ENCODE results near the gene HOXA6.

HOXA6 gene

DNA sequence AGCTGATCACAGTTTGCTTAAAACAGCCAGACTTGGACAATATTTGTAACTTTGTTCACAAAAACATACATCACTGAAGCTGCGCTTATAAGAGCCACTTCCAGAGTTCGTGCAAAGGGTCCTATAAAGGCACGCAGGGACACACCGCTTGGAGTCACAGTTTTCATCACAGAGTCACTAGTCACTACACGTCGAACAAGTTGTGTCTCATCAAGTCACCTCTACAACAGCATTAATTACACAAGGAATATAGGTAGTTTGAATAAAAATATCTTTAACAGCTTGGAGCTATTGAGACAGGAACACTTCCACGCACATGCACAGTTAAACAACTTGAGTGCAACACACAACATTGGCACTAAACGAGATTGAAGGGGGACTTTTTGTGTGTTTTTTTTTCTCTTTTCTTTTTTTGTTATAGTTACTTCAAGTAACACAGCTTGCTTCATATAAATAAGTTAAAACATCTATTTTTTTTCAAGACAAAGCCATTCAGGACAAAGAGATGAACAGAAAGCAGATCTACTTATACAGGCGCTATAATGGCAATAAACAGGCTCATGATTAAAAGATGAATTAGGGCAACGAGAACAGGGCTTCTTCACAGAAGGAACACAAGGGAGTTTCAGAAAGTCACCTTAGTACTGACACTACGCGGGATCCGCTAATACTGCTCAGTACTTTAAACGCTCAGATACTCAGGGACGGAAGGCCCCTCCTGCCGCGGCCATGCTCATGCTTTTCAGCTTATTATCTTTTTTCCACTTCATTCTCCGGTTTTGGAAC, 6.2 kb downstream of the HOXA6 start:
- in situ Hi-C loops (cut with MboI; ENCODE audit: low sequenced_read_pairs): no loop called here

DNA sequence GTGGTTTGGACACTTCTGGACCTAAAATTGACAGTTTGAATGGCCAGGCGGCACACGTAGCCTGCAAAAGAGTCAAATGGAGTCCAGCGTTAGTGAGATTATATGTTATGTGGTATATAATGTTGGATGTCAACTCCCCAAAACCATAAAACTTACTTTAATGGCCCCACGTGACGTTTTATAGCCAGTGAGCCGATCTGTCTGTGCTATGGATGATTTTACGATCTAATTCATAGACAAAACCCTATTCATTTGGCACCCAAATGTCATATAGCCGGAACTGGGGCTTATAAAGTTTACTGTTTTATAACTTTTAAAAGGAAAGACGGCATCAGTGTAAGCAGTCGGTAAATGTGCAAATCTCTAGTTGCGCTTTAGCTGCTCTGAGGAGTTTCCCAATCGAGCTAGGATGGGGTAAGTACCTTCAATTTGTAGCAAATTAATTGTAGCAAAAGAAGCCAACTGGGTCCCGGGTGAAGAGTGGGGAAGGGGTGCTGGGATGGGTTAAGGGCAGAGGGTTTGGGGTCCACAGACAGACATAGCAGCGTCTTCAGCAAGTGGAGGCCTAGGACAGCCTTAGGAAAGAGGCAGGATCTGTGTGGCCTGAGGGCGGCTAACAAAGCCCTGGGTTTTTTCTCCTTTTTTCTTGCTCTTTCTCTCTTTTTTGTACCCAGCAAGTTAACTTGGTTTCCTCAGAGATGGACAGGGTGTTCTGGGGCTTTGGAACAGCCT, 7.3 kb downstream of the HOXA6 start:
- in situ Hi-C loops (cut with MboI; ENCODE audit: low sequenced_read_pairs): no loop called here

DNA sequence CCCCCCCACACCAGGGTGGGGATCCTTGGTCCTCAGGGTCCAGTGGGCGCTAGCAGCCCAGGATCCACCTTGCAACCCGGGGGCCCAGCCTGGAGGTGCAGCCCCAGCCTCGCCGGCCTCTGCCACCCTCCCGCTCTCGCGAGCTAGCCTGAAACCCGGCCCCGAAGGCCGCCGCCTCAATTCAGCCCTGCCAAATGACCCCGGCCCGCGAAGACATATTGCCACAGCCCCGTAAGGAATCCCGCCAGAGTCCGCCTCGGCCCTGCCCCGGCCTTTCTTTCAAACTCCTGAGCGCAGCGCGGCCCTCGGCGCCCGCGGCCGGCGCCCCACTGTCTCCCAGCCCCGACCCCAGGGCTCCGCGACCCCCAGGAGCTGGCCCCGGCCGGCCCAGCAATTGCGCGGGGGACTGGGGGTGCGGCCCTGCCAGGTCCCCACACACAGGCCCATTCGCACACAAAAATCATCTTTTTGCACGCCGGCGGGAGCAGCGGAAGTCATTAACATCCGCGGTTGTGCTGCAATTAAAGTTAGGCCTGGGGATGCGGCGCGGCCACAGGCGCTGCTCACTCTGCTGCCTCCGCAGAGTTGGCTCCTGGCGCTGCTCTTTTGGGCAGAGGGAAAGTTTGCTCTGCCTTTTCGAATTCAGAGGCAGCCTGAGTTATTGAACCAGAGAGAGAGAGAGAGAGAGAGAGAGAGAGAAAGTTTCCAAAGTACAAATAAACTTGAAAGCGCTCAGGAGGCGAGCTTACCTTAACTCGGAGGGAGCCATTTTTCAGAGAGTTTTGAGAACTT, 8.0 kb downstream of the HOXA6 start:
- in situ Hi-C loops (cut with MboI; ENCODE audit: low sequenced_read_pairs): no loop called here

DNA sequence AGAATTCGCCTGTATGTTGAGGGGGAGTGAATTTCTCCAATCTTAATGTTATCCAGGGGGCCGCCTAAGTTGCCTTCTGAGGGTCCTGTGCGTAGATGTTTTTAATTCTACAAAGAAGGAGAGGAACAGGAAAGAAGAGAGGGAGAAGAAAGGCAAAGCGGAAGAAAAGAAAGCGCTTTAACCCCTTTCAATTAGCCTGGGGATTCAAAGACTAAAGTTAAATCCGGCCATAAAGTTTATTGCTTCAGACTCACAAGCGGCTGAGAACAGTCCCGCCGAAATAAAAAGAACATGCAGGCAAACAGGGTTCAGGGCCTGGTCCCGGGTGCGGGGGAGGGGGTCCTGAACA, 8.6 kb downstream of the HOXA6 start:
- in situ Hi-C loops (cut with MboI; ENCODE audit: low sequenced_read_pairs): no loop called here

DNA sequence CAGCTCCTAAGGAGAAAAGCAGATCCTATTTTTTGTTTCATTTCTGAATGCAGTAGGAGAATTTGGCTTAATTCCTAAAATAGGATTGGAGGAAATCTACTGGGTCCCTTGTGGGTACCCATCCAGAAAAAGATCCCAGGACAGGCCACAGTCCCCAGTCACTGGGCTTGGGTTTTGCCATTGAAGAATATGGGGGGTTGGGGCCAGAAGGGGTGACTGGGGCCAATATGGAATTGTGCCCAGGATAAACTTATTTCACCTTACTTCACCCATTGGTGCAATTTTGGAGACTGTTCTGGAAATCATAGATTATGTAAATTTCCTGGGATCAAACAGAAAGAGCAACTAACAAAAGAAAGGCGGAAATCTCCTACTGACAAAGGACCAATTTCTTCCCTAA, 9.1 kb downstream of the HOXA6 start:
- in situ Hi-C loops (cut with MboI; ENCODE audit: low sequenced_read_pairs): no loop called here

DNA sequence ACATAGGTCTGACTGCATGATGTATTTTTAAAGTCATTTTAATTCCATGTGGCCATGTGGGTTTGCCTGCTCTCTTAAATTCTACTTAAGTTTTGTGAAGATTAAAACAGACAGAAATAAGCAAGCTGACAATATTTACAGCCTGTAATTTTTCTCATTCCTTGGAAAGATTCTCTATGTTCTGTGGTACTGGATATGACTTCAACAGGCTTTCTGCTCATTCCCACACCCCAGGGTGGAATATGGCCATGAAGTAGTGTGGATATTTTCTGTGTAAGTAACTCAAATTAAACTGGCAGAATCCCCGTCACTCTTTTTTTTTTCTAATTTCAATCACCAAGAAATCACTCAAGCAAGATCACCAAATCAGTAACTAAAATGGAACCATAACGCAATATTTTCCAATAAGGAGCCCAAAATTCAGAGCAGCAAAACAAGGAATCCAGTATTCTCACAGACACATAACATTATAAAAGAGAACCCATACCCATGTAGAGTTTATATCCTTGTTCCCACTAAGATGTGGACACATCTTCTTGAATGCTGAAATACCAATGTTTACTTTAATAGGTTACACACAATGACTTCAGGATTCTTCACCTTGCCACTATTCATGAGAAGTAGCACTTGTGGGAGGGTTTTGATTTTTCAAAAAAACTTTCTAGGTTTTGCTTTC, 9.8 kb downstream of the HOXA6 start:
- in situ Hi-C loops (cut with MboI; ENCODE audit: low sequenced_read_pairs): no loop called here

DNA sequence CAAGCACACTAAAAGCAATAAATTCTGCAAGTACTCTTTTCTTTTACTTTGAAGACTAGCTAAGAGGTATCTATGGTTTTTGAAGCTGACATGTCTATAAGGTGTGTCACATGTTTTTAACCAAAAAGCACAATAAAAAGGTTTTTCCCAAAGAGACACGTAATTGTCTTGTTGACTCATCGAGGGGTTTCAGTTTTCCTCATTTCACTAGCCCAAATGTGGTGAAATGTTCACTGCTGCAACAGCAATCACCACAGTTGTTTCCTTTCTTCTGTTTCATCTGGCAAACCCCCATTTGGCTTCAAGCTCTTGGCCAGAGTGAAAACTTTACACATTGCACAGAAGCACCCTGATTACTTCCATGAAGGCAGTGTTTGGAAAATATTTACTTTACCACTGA, 13.2 kb downstream of the HOXA6 start:
- in situ Hi-C loops (cut with MboI; ENCODE audit: low sequenced_read_pairs): no loop called here

DNA sequence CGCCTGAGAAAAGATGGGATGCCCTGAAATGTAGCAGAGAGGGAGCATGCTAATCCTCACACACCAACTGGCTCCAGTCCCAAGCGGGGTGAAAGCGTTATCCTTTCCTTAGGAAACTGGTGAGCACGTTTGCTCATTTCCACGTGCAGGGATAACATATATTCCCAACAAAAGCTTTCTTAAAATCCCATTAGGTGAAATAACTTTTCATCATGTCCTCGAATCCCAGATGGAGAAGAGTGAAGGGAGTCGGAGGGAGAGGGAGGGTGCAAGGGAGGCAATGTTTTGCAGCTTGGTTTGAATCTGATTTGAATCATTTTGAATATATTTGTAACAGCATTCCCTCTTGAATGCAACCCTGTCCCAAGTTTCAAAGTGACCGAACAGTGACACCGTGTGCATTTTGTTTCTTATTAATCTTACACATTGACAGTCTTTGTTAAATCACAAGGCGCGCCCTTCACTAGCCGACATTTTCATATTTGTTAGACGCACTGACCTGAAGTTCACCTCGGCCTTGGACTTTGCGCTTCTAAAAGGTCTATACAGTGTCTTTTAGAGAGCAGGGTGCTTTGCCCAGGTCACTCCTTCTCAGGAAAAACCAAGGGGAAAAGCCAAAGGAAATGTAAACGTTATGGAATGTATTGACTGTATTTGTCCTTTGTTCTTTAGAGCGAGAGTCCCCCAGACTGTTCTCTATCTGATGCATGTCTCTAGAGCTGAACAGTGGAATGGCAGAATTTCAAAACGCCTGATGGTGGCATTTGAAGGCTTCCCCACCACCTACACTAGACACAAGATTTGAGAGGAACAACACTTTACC, 14.0 kb downstream of the HOXA6 start:
- in situ Hi-C loops (cut with MboI; ENCODE audit: low sequenced_read_pairs): no loop called here

DNA sequence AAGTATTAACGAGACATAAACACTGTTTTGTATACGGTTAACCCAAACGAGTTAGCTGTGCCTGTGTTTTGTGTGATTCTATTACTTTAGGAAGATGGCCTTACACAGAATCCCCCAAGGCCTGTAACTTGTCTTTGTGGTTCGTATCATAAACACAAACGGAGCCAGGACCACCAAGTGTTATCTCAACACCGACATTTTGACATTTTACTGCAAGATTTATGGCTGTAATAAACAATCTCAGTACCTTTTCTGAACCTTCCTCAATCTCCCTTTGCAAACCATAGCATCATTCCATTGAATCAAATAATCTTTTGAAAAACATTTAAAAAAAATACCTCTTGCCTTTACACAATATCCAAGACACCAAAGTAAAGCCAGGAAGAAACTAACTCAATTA, 14.6 kb downstream of the HOXA6 start:
- in situ Hi-C loops (cut with MboI; ENCODE audit: low sequenced_read_pairs): no loop called here

DNA sequence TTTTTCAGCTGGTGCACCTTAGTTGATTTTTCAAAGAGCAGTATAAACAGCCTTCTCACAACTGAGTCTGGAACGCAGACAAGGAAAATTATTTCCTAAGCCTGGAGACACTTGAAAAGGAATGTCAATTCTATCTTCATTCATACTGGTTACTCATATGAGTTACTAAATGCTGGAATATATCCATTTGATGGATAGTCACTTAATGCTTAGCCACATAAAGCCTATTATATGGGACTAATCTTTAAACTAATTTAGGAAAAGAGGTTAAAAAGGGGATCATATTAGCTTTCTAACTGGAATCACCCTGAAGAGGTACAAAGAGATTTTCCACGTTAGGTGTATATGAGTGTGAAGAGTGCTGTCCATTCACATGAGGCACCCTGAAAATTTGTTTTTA, 15.4 kb downstream of the HOXA6 start:
- in situ Hi-C loops (cut with MboI; ENCODE audit: low sequenced_read_pairs): no loop called here

DNA sequence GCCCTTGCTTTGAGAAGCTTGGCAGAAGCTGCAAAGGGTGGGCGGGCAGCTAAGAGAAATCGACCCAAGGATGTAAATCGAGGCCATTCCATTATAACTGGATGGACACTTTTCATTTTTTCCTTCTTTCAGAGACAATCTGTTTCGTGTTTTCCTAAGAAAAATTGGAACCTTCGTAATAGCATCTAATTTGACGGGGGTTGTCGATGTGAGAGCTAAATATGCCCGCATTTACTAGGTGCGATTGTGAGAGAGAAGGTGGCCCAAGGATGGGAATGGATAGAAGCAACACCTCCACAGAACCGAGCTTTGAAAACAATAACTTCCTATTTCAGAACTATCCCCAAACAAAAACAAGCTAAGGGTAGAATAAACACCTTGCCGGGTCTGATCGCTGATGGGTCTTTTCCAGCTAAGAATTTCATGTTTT, 16.2 kb downstream of the HOXA6 start:
- in situ Hi-C loops (cut with MboI; ENCODE audit: low sequenced_read_pairs): no loop called here

DNA sequence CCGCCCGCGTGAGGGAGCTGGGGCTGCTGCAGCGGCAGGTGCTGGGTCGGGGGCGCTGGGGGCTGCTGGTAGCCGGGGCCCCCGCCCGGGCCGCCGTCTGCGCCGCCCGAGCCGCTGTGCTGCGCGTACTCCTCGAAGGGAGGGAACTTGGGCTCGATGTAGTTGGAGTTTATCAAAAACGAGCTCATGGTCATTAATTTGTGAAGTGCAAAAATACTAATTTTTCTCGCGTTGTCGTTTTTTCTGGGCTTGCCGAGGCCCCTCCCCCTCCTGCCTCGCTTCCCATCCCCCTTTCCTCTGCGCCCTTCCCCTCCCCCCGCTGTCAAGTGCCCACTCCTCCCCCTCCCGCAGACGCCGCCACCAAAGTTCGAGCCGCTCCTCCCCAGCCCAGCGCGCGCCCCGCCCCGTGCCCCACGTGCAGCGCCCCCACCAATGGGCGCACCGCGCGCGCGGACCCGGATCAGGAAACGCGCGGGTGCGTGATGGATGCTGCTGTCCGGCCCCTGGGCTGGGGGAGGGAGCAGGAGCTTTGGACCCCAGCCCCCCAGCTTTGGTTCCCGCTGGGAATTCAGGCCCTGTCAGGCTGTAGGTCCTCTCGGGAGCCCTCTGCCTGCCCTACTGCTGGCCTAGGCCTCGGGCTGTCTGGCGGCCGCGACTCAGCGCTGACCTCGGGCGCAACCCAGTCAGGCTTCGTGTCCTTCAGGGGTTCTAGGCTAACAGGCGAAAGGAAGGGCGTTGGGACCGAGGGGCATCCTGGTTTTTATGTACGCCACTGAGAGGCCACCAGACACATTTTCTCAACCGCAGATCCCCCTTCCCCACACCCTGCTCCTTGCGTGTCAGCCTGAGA, 16.8 kb downstream of the HOXA6 start, which contains the start of gene HOXA4:
HOXA4 (minus strand) TSS at position 218 of the 850 bp plus-strand sequence; CDS start at position 194, 24 bp downstream.
- in situ Hi-C loops (cut with MboI; ENCODE audit: low sequenced_read_pairs): no loop called here

DNA sequence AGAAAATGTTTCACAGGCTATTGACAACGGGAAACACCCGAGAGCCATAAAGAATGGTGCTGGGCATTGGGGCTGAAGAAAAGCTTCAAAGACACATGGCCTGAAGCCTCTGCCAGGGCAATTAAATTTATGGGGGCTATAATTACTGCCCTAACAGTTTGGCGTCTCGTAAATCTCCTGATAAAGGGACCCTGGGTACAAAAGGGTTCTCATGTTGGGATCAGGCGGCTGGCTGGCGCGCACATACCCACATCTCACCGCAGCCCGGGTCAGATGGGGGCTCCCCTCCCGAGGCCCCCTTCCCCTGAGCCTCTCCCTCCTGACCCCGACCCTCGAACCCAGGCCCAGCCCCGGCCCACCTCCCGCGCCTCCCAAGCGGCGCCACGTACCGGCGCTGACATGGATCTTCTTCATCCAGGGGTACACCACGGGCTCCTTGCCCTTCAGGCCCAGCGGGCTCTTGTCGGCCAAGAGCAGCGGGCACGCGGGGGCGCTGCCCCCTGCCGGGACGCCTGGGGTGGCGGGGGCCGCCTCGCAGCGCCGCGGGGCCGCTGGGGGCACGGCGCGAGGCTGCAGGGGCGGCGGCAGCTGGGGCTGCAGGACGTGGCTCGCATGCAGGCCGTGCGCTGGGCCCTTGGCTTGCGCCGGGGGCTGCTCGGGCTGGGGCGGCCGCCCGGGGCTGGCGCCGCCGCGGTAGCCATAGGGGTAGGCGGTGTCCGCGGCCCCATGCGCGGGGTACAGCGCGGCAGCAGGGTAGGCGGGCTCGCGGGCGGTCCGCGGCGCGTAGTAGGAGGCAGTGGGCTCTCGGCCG, 17.6 kb downstream of the HOXA6 start:
- in situ Hi-C loops (cut with MboI; ENCODE audit: low sequenced_read_pairs): no loop called here

DNA sequence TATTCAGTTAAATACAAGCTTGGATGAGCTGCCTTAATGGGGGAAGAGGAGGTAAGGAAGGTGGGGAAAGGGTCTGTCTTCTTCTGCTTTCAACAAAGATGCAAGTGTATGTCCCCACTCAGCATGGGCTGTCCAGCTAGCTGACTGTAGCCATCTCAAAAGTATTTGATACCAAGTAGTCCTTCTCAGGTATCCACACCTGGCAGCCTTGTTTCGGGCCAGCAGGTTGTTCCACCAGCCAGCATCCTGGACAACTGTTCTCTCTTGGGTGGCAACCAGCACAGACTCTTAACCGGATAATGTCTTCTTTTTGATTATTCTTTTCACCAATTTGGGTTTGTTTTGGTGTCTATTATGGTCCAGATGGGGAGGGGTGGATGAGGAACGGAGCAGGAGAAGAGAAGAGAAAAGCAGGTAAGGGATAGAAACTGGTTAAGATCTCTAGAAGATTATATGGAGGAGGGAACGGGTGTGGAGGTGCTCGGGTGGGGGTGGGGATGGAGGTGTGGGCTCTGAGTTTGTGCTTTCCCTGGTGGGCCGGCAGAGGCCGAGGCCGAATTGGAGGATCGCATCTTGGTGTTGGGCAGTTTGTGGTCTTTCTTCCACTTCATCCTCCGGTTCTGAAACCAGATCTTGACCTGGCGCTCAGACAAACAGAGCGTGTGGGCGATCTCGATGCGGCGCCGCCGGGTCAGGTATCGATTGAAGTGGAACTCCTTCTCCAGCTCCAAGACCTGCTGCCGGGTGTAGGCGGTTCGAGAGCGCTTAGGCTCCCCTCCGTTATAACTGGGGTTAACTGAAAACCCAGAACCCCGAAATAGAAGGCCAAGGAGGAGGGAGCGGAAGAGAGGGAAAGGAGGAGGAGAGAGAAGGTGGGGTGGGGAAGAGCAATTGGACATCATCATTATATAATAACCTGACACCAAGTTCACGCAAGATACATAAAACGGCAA, 18.5 kb downstream of the HOXA6 start:
- in situ Hi-C loops (cut with MboI; ENCODE audit: low sequenced_read_pairs): no loop called here

DNA sequence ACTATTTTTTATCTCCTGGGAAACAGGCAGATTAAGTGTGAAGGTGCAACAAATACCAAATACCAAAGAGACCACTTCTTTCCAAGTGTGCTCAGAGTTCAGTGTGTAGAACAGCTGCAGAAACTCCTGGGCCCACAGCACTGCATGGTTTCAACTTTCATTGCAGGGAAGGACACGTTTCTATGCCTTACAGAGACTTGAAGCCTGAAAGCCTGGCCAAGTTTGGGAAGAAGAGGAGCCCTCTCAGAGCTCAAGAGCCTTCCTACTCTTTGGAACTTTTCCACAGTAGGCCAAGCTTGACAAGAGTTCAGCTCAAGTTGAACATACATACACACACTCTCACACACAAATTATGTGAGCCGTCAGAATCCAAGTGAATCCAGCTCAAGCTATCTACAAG, 19.5 kb downstream of the HOXA6 start:
- in situ Hi-C loops (cut with MboI; ENCODE audit: low sequenced_read_pairs): no loop called here

DNA sequence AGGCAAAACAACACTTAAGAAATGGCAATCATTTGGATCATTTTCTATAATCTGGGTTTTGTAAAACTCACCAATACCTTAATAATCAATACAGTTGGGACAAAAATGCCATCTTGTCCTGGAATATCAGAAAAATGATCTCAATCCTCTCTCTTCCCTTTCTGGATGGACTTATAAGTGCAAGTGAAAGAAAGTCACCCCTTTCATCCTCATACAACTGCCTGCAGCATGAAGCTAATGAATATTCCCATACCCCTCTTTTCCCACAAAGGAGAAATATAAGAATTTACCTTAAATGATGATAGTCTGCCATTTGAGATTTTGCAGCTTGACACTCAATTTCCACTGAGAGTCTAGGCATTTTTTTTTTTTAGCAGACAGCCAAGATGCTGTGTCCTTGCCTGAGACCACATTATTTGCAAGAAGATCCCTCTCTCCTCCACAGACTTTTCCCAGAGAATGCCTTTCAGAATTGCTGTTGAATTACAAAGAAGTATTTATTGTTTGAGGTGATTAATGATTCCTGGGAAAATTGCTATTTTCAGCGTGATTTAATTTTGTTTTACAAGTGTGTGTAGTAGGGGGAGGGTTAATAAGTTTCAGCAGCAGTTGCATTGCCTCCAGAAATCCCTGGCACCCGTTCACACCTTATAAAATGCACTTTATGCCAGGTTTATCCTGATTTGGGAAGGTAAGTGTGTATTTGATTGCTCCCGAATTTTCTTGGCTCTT, 20.8 kb downstream of the HOXA6 start:
- in situ Hi-C loops (cut with MboI; ENCODE audit: low sequenced_read_pairs): no loop called here

DNA sequence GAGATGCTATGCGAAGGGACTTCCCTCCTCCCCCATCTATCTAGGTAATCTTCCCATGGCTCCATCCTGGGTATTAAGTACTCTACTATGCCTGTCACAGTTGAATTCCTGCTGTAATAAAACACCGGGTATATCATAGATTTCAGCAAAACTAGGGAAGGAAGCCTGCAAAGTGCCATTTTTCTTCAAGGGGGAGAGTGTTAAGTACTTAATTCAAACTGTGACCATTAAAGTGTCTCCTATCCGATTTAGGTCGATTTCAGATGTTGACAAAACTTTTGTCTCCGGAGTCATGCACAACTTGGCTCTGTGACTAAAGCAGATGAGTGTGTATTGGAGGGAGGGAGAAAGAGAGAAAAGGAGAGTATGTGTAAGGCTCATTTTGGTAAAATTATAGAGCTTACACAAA, 21.6 kb downstream of the HOXA6 start:
- in situ Hi-C loops (cut with MboI; ENCODE audit: low sequenced_read_pairs): no loop called here

Data from hTERT RPE-1 (cell line).